Lower leg skin (tissue), 4 donors: Measurements from ENCODE around the gene ARMH3. TPM values are rescaled to one million over a fixed set of nuclear protein-coding genes. Genes with fewer than 3 reads are reported as not detected.
A peak's percentile ranks its signal among the peaks of the same experiment; 100 is the strongest.

Experiments
- DNase-seq, 2 donors: peaks; one replicate each; pipeline ENCODE4 v3.0.0-alpha.2; 2019; ENCODE audit warnings: low spot score in 2 of 2
- H3K4me3 ChIP-seq: fragments of 200-600 bp; sonication (generic); 2 replicates; pipeline ENCODE4 v1.5.1; 2017; ENCODE audit warnings: mild to moderate bottlenecking, low read depth; ENCODE audit not compliant: poor library complexity, severe bottlenecking
- CTCF ChIP-seq, 3 donors: fragments of 450-650 bp; IDR thresholded peaks; one replicate each; pipeline ENCODE4 v1.5.1; 2016; ENCODE audit warnings: antibody characterized with exemption in 3 of 3, mild to moderate bottlenecking in 3 of 3, moderate library complexity in 2 of 3
- POLR2A ChIP-seq, 2 donors: fragments of 450-650 bp; IDR thresholded peaks; one replicate each; pipeline ENCODE4 v1.6.1; 2016 to 2017; ENCODE audit warnings: antibody characterized with exemption in 2 of 2, mild to moderate bottlenecking in 1 of 2, moderate library complexity in 1 of 2
- WGBS, 2 donors: methylation state at CpG; one replicate each; pipeline ENCODE4 v1.1.5; 2018; 5-methylcytosine and 5-hydroxymethylcytosine counted together
- intact Hi-C: fragments of 100-400 bp; cut with DNase I; formaldehyde crosslinking; loops from one replicate; pipeline ENCODE4 v1.15.0; 2023; ENCODE audit warnings: low total_unique reads
- total RNA-seq, 4 donors: library from RNA; depleted of rRNA; stranded (reverse); fragments of >200 nt; gene quantifications; one replicate each; pipeline ENCODE4 v1.1.0, GENCODE V29; 2016

ARMH3 gene
- total RNA-seq, 4 donors from 2014 or later: 15.2 to 57.4 (median 16.9) TPM

GRCh38 chr10:101830322-101831168 lies 225.4 kb downstream of the ARMH3 start:
- WGBS, 2 donors: 0 to 2% methylated on average over 18 to 48 of the region's 56 CpGs
- H3K4me3 ChIP-seq: no peak overlapping the region
- intact Hi-C loops: no loop called here
- peak; percentile 92 to 98 for DNase-seq
- TF ChIP-seq CTCF (IDR thresholded peaks at IDR 0.05): no peak
- TF ChIP-seq POLR2A (IDR thresholded peaks at IDR 0.05): no peak

- peak in 1 of 2 donors; percentile 88 for DNase-seq
- intact Hi-C loops: no loop called here
- TF ChIP-seq POLR2A (IDR thresholded peaks at IDR 0.05) (no peak), CTCF (IDR thresholded peaks at IDR 0.05) (no peak)
- 10 to 16% methylated on average over 24 to 30 of the region's 31 CpGs for WGBS, 2 donors
- H3K4me3 ChIP-seq: no peak overlapping the region
Measured at GRCh38 chr10:101829561-101830315, 226.2 kb downstream of the ARMH3 start.

- no peak overlapping the region for H3K4me3 ChIP-seq
- TF ChIP-seq POLR2A (IDR thresholded peaks at IDR 0.05) (no peak), CTCF (IDR thresholded peaks at IDR 0.05) (no peak)
- intact Hi-C loops: no loop called here
- 39 to 50% methylated on average over 26 to 39 of the region's 39 CpGs for WGBS, 2 donors
- DNase-seq: peak in 1 of 2 donors; percentile 88
Measured at GRCh38 chr10:101828766-101829551, 227.0 kb downstream of the ARMH3 start.

- H3K4me3 ChIP-seq: no peak overlapping the region
- intact Hi-C loops: no loop called here
- TF ChIP-seq POLR2A (IDR thresholded peaks at IDR 0.05): no peak
- TF ChIP-seq CTCF (IDR thresholded peaks at IDR 0.05): no peak
- DNase-seq: peak in 1 of 2 donors; percentile 74
- WGBS, 2 donors: 92 to 95% methylated on average over 10 of the region's 10 CpGs
Measured at GRCh38 chr10:101827919-101828600, 227.9 kb downstream of the ARMH3 start.

GRCh38 chr10:101826852-101827434 lies 229.0 kb downstream of the ARMH3 start:
- no peak overlapping the region for H3K4me3 ChIP-seq
- DNase-seq: no peak
- intact Hi-C loops: no loop called here
- 91 to 94% methylated on average over 5 of the region's 5 CpGs for WGBS, 2 donors
- TF ChIP-seq POLR2A (IDR thresholded peaks at IDR 0.05): no peak
- TF ChIP-seq CTCF (IDR thresholded peaks at IDR 0.05): no peak
